Trophoblast cell (in vitro differentiated cells and primary cell): ENCODE results near the gene ABLIM1.

Source experiments
- DNase-seq, 2 donors: peaks; one replicate each; pipeline ENCODE4 v3.0.0-alpha.2; 2016
- H2AFZ ChIP-seq: 2 replicates; pipeline ENCODE4 v1.6.1; 2013; ENCODE audit warnings: low read length, moderate library complexity, mild to moderate bottlenecking; ENCODE audit not compliant: insufficient read depth, poor library complexity
- H2AK5ac ChIP-seq: 2 replicates; pipeline ENCODE4 v1.6.1; 2013; ENCODE audit warnings: mild to moderate bottlenecking, low read length
- H2BK120ac ChIP-seq: 2 replicates; pipeline ENCODE4 v1.6.1; 2013; ENCODE audit warnings: low read length, mild to moderate bottlenecking, moderate library complexity; ENCODE audit not compliant: insufficient read depth, poor library complexity
- H2BK12ac ChIP-seq: 2 replicates; pipeline ENCODE4 v1.6.1; 2013; ENCODE audit warnings: mild to moderate bottlenecking, low read length, moderate library complexity
- H2BK5ac ChIP-seq: 2 replicates; pipeline ENCODE4 v1.6.1; 2013; ENCODE audit warnings: low read length, low read depth, moderate library complexity, mild to moderate bottlenecking; ENCODE audit not compliant: poor library complexity
- H3K14ac ChIP-seq: 2 replicates; pipeline ENCODE4 v1.6.1; 2013; ENCODE audit warnings: mild to moderate bottlenecking, low read length
- H3K18ac ChIP-seq: 2 replicates; pipeline ENCODE4 v1.6.1; 2013; ENCODE audit warnings: mild to moderate bottlenecking, low read length
- H3K23ac ChIP-seq: 2 replicates; pipeline ENCODE4 v1.6.1; 2013; ENCODE audit warnings: low read length
- H3K27ac ChIP-seq: 2 replicates; pipeline ENCODE4 v1.5.1; 2013; ENCODE audit warnings: low read depth, mild to moderate bottlenecking, inconsistent platforms, low read length, moderate library complexity
- H3K27me3 ChIP-seq: 2 replicates; pipeline ENCODE4 v1.6.1; 2013; ENCODE audit warnings: inconsistent platforms, mild to moderate bottlenecking, low read length, moderate library complexity; ENCODE audit not compliant: insufficient read depth
- H3K36me3 ChIP-seq, 2 experiments: 1 replicate in 1 of 2; 2 replicates in 1 of 2; pipeline ENCODE4 v1.6.1; 2013; ENCODE audit warnings: low read length in 2 of 2, mild to moderate bottlenecking in 2 of 2, moderate library complexity in 1 of 2; ENCODE audit not compliant: insufficient read depth in 2 of 2, control insufficient read depth in 1 of 2
- H3K4ac ChIP-seq: 2 replicates; pipeline ENCODE4 v1.6.1; 2013; ENCODE audit warnings: low read depth, mild to moderate bottlenecking, low read length, moderate library complexity
- H3K4me1 ChIP-seq, 2 experiments: 1 replicate in 1 of 2; 2 replicates in 1 of 2; pipeline ENCODE4 v1.6.1; 2013; ENCODE audit warnings: low read length in 2 of 2, mild to moderate bottlenecking in 2 of 2, moderate library complexity in 1 of 2; ENCODE audit not compliant: insufficient read depth in 2 of 2, control insufficient read depth in 1 of 2
- H3K4me2 ChIP-seq: 2 replicates; pipeline ENCODE4 v1.6.1; 2013; ENCODE audit warnings: inconsistent platforms, mild to moderate bottlenecking, low read length, moderate library complexity
- H3K4me3 ChIP-seq: 2 replicates; pipeline ENCODE4 v1.5.1; 2013; ENCODE audit warnings: mild to moderate bottlenecking, low read depth, low read length, inconsistent platforms
- H3K79me1 ChIP-seq: one replicate; pipeline ENCODE4 v1.6.1; 2013; ENCODE audit warnings: low read length
- H3K79me2 ChIP-seq: 2 replicates; pipeline ENCODE4 v1.6.1; 2013; ENCODE audit warnings: low read length, mild to moderate bottlenecking; ENCODE audit not compliant: control insufficient read depth, insufficient read depth, poor library complexity
- H3K9ac ChIP-seq: 2 replicates; pipeline ENCODE4 v1.6.1; 2013; ENCODE audit warnings: mild to moderate bottlenecking, low read length
- H3K9me3 ChIP-seq: 2 replicates; pipeline ENCODE4 v1.6.1; 2013; ENCODE audit warnings: low read depth, mild to moderate bottlenecking, control low read depth, inconsistent platforms, low read length; ENCODE audit not compliant: insufficient read depth
- H4K12ac ChIP-seq: 2 replicates; pipeline ENCODE4 v1.6.1; 2013; ENCODE audit warnings: low read depth, mild to moderate bottlenecking, low read length, moderate library complexity
- H4K8ac ChIP-seq: 2 replicates; pipeline ENCODE4 v1.6.1; 2013; ENCODE audit warnings: low read depth, mild to moderate bottlenecking, low read length, moderate library complexity
- H4K91ac ChIP-seq: one replicate; pipeline ENCODE4 v1.6.1; 2013; ENCODE audit warnings: low read depth, mild to moderate bottlenecking, low read length, moderate library complexity
- WGBS: extraction: QIAGEN DNeasy Blood & Tissue Kit; methylation state at CpG from one replicate; pipeline ENCODE4 v1.1.7; 2013; ENCODE audit warnings: missing lambda C conversion rate; ENCODE audit not compliant: insufficient read length, insufficient coverage; ENCODE audit errors: extremely low coverage; 5-methylcytosine and 5-hydroxymethylcytosine counted together

The ABLIM1 gene

GRCh38 chr10:114681542-114681941 is 23.5 kb upstream of the ABLIM1 start:
- no peak overlapping the region for H2BK12ac ChIP-seq
- no peak overlapping the region for H3K14ac ChIP-seq
- H4K8ac ChIP-seq, result no peak overlapping the region
- H2AFZ ChIP-seq, result no peak overlapping the region
- H4K91ac ChIP-seq, result no peak overlapping the region
- H4K12ac ChIP-seq, result no peak overlapping the region
- no peak overlapping the region for H3K4ac ChIP-seq
- DNase-seq, result no peak
- no peak overlapping the region for H2BK5ac ChIP-seq
- H3K4me2 ChIP-seq, result no peak overlapping the region
- no peak overlapping the region for H3K27ac ChIP-seq
- H3K36me3 ChIP-seq, result no peaks in the 10 kb centered on the region
- H3K27me3 ChIP-seq, result no peaks in the 10 kb centered on the region
- no peak overlapping the region for H3K4me3 ChIP-seq
- H3K18ac ChIP-seq, result no peak overlapping the region
- peaks cover 3 to 11% of the 10 kb centered on the region in 2 experiments for H3K4me1 ChIP-seq
- H3K79me1 ChIP-seq, result peaks cover 3% of the 10 kb centered on the region
- H3K23ac ChIP-seq, result no peak overlapping the region
- WGBS, result no CpG with 5 or more reads among the region's 5 CpGs
- no peak overlapping the region for H3K9ac ChIP-seq
- no peaks in the 10 kb centered on the region for H3K9me3 ChIP-seq
- no peak overlapping the region for H2BK120ac ChIP-seq
- H2AK5ac ChIP-seq, result no peak overlapping the region
- no peaks in the 10 kb centered on the region for H3K79me2 ChIP-seq

DNA sequence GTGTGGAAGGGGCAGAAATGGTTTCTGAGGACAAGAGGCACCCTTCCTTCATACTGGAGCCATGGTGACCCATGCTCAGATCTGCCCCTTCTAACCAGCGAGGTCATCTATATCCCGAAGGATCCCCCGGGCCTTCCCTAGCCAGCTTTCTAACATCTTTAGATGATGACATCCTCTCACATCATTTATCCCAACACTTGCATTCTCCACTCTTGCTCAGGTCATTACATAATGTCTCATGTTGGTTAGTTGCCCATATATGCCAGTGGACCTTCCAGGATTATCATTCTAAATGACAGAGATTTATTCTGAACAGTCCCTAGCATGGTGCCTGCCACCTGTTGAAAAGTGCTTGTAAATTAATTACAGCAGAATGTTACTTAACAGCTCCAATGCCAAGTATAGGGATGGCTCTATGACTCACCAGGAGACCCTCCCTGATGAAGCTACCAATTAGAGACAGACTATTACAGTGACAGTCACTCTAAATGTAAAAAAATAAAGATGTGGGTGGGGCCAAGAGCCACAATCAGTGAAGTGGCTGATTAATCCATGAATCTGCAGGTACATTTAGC is 22.6 kb upstream of the ABLIM1 start:
- no peak overlapping the region for H3K23ac ChIP-seq
- H3K36me3 ChIP-seq, result no peaks in the 10 kb centered on the region
- H3K4me3 ChIP-seq, result no peak overlapping the region
- H4K12ac ChIP-seq, result no peak overlapping the region
- no peak overlapping the region for H4K8ac ChIP-seq
- H3K79me2 ChIP-seq, result no peaks in the 10 kb centered on the region
- no peak overlapping the region for H3K27ac ChIP-seq
- H3K14ac ChIP-seq, result no peak overlapping the region
- H3K4me2 ChIP-seq, result no peak overlapping the region
- no peak for DNase-seq
- H3K4ac ChIP-seq, result no peak overlapping the region
- H2BK12ac ChIP-seq, result no peak overlapping the region
- H2BK120ac ChIP-seq, result no peak overlapping the region
- H3K18ac ChIP-seq, result no peak overlapping the region
- peaks cover 3% of the 10 kb centered on the region for H3K79me1 ChIP-seq
- no peak overlapping the region for H4K91ac ChIP-seq
- H2AFZ ChIP-seq, result no peak overlapping the region
- no peak overlapping the region for H3K9ac ChIP-seq
- H3K9me3 ChIP-seq, result no peaks in the 10 kb centered on the region
- H3K27me3 ChIP-seq, result no peaks in the 10 kb centered on the region
- peaks cover 3 to 9% of the 10 kb centered on the region in 2 experiments for H3K4me1 ChIP-seq
- no CpG with 5 or more reads among the region's 3 CpGs for WGBS
- no peak overlapping the region for H2BK5ac ChIP-seq
- H2AK5ac ChIP-seq, result no peak overlapping the region

- no peak overlapping the region for H3K18ac ChIP-seq
Observed at GRCh38 chr10:114679552-114679951, 21.5 kb upstream of the ABLIM1 start.

GRCh38 chr10:114678820-114679219 is 20.7 kb upstream of the ABLIM1 start:
- Histone ChIP-seq H3K27me3 (no peaks in the 10 kb centered on the region), H3K14ac (no peak overlapping the region), H3K23ac (no peak overlapping the region), H3K79me2 (no peaks in the 10 kb centered on the region), H3K9me3 (no peaks in the 10 kb centered on the region), H2BK120ac (no peak overlapping the region), H3K27ac (no peak overlapping the region), H3K79me1 (no peaks in the 10 kb centered on the region), H4K8ac (no peak overlapping the region), H3K36me3 (no peaks in the 10 kb centered on the region), H3K9ac (no peak overlapping the region), H2AK5ac (no peak overlapping the region), H2BK12ac (no peak overlapping the region), H4K91ac (no peak overlapping the region), H2BK5ac (no peak overlapping the region), H3K18ac (no peak overlapping the region), H3K4ac (no peak overlapping the region), H2AFZ (no peak overlapping the region), H3K4me2 (no peak overlapping the region), H4K12ac (no peak overlapping the region), H3K4me3 (no peak overlapping the region), H3K4me1 (peaks cover 0 to 2% of the 10 kb centered on the region in 2 experiments)
- no peak for DNase-seq
- WGBS, result no CpG with 5 or more reads among the region's 2 CpGs

More at GRCh38 chr10:114679552-114679951, 21.5 kb upstream of the ABLIM1 start:
- no peak overlapping the region for H4K12ac ChIP-seq
- no peak overlapping the region for H2BK120ac ChIP-seq
- WGBS, result no CpG with 5 or more reads among the region's 5 CpGs
- peaks cover 3% of the 10 kb centered on the region for H3K79me1 ChIP-seq
- H3K27me3 ChIP-seq, result no peaks in the 10 kb centered on the region
- H3K9me3 ChIP-seq, result no peaks in the 10 kb centered on the region
- no peaks in the 10 kb centered on the region for H3K36me3 ChIP-seq
- no peak overlapping the region for H2BK5ac ChIP-seq
- no peak overlapping the region for H3K23ac ChIP-seq
- H3K4me2 ChIP-seq, result no peak overlapping the region
- no peak for DNase-seq
- no peak overlapping the region for H2BK12ac ChIP-seq
- H3K4me1 ChIP-seq, result peaks cover 0 to 6% of the 10 kb centered on the region in 2 experiments
- H4K8ac ChIP-seq, result no peak overlapping the region
- H3K4me3 ChIP-seq, result no peak overlapping the region
- H2AK5ac ChIP-seq, result no peak overlapping the region
- no peak overlapping the region for H3K14ac ChIP-seq
- H4K91ac ChIP-seq, result no peak overlapping the region
- H3K9ac ChIP-seq, result no peak overlapping the region
- H3K79me2 ChIP-seq, result no peaks in the 10 kb centered on the region
- no peak overlapping the region for H3K4ac ChIP-seq
- H2AFZ ChIP-seq, result no peak overlapping the region
- no peak overlapping the region for H3K27ac ChIP-seq
